ENCODE data around the gene NPC2. TPM values are rescaled to one million over a fixed set of nuclear protein-coding genes. Genes with fewer than 3 reads are reported as not detected.

NPC2 gene
- total RNA-seq, 6 experiments from 2014 or later = 49.4 to 203 (median 98.0) TPM

GRCh38 chr14:74444866-74445265 is 48.2 kb downstream of the NPC2 start:
- intact Hi-C loops (cut with DNase I) = no loop called here
- peak in 1 of 3 donors; percentile 24 for DNase-seq
- Histone ChIP-seq H3K27ac (no peak overlapping the region), H3K4me1 (peaks cover 0 to 8% (median 0%) of the 10 kb centered on the region in 4 donors), H3K27me3 (no peaks in the 10 kb centered on the region), H3K9me3 (no peaks in the 10 kb centered on the region), H3K4me3 (no peak overlapping the region), H3K36me3 (no peaks in the 10 kb centered on the region)
- no peak for ATAC-seq
- 35% methylated on average over 3 of the region's 3 CpGs for WGBS (ENCODE audit: insufficient coverage, low coverage, low lambda C conversion rate, missing lambda C conversion rate)
- TF ChIP-seq POLR2A (IDR thresholded peaks at IDR 0.05) = no peak
- no peak for TF ChIP-seq CTCF (IDR thresholded peaks at IDR 0.05)

- peak in 1 of 3 donors; percentile 53 for DNase-seq
- no peak for TF ChIP-seq CTCF (IDR thresholded peaks at IDR 0.05)
- no peak for TF ChIP-seq POLR2A (IDR thresholded peaks at IDR 0.05)
- H3K4me1 ChIP-seq = peaks cover 0 to 8% (median 0%) of the 10 kb centered on the region in 4 donors
- H3K36me3 ChIP-seq = no peaks in the 10 kb centered on the region
- intact Hi-C loops (cut with DNase I) = no loop called here
- H3K27ac ChIP-seq = no peak overlapping the region
- H3K4me3 ChIP-seq = no peak overlapping the region
- H3K9me3 ChIP-seq = no peaks in the 10 kb centered on the region
- H3K27me3 ChIP-seq = no peaks in the 10 kb centered on the region
- ATAC-seq = peak in 3 of 4 donors; percentile 25 to 80 (median 57)
Measured at GRCh38 chr14:74442757-74443156, 50.3 kb downstream of the NPC2 start.

- H3K27me3 ChIP-seq = no peaks in the 10 kb centered on the region
- no peak overlapping the region for H3K4me3 ChIP-seq
- H3K36me3 ChIP-seq = no peaks in the 10 kb centered on the region
- H3K27ac ChIP-seq = no peak overlapping the region
- WGBS (ENCODE audit: insufficient coverage, low coverage, low lambda C conversion rate, missing lambda C conversion rate) = 36% methylated on average over 3 of the region's 3 CpGs
- no peaks in the 10 kb centered on the region for H3K9me3 ChIP-seq
- peak; percentile 83 to 92 (median 88) for ATAC-seq
- peaks cover 0 to 8% (median 0%) of the 10 kb centered on the region in 4 donors for H3K4me1 ChIP-seq
- TF ChIP-seq POLR2A (IDR thresholded peaks at IDR 0.05) (no peak), CTCF (IDR thresholded peaks at IDR 0.05) (no peak)
- intact Hi-C loops (cut with DNase I) = no loop called here
- DNase-seq = peak in 1 of 3 donors; percentile 56
Measured at GRCh38 chr14:74441113-74441512, 52.0 kb downstream of the NPC2 start.

- no peaks in the 10 kb centered on the region for H3K9me3 ChIP-seq
- no peak overlapping the region for H3K4me3 ChIP-seq
- WGBS (ENCODE audit: insufficient coverage, low coverage, low lambda C conversion rate, missing lambda C conversion rate) = 48% methylated on average over 3 of the region's 3 CpGs
- intact Hi-C loops (cut with DNase I) = no loop called here
- H3K36me3 ChIP-seq = no peaks in the 10 kb centered on the region
- H3K27ac ChIP-seq = no peak overlapping the region
- H3K4me1 ChIP-seq = peaks cover 0 to 8% (median 0%) of the 10 kb centered on the region in 4 donors
- no peak for DNase-seq
- no peak for TF ChIP-seq CTCF (IDR thresholded peaks at IDR 0.05)
- TF ChIP-seq POLR2A (IDR thresholded peaks at IDR 0.05) = no peak
- ATAC-seq = no peak
- H3K27me3 ChIP-seq = no peaks in the 10 kb centered on the region
Measured at GRCh38 chr14:74438351-74438915, 54.7 kb downstream of the NPC2 start.
